SU-DHL-6 (cell line): ENCODE data around the gene RPS26.

Experiments
- H2AFZ ChIP-seq: fragments of 200-600 bp; sonication (generic); 2 replicates; pipeline ENCODE4 v1.6.1; 2014; ENCODE audit warnings: low read depth, mild to moderate bottlenecking, moderate library complexity, mixed read lengths, antibody characterized with exemption, low read length; ENCODE audit not compliant: severe bottlenecking
- H3F3A ChIP-seq: fragments of 200-600 bp; shearing (Covaris generic); 2 replicates; pipeline ENCODE4 v1.6.0; 2016; ENCODE audit warnings: antibody characterized with exemption, mild to moderate bottlenecking; ENCODE audit not compliant: insufficient read depth
- H3K27ac ChIP-seq: fragments of 200-600 bp; sonication (generic); 2 replicates; pipeline ENCODE4 v1.5.1; 2016; ENCODE audit warnings: low read depth, mild to moderate bottlenecking, low read length, moderate library complexity, mixed read lengths
- H3K27me3 ChIP-seq: fragments of 200-600 bp; sonication (generic), shearing (Covaris generic); 2 replicates; pipeline ENCODE4 v1.6.0; 2014; ENCODE audit warnings: mild to moderate bottlenecking, low read length
- H3K36me3 ChIP-seq: fragments of 200-600 bp; sonication (generic); 2 replicates; pipeline ENCODE4 v1.6.1; 2014; ENCODE audit warnings: mild to moderate bottlenecking, low read length, mixed read lengths
- H3K4me2 ChIP-seq: fragments of 300-600, 200-600 bp; shearing (Covaris generic), sonication (generic); 2 replicates; pipeline ENCODE4 v1.6.0; 2014; ENCODE audit warnings: low read length, low read depth, mild to moderate bottlenecking; ENCODE audit not compliant: poor library complexity, severe bottlenecking
- H3K4me3 ChIP-seq: fragments of 200-600 bp; sonication (generic); 2 replicates; pipeline ENCODE4 v1.5.1; 2014; ENCODE audit warnings: antibody characterized with exemption, low read length, mild to moderate bottlenecking, mixed read lengths; ENCODE audit not compliant: insufficient read depth, poor library complexity, severe bottlenecking
- H3K79me2 ChIP-seq: fragments of 200-600 bp; sonication (generic); 2 replicates; pipeline ENCODE4 v1.6.1; 2014; ENCODE audit warnings: mild to moderate bottlenecking, low read length, moderate library complexity; ENCODE audit not compliant: insufficient read depth
- H3K9ac ChIP-seq: fragments of 200-600 bp; sonication (generic); 2 replicates; pipeline ENCODE4 v1.7.0; 2014; ENCODE audit warnings: mild to moderate bottlenecking, low read length
- H3K9me2 ChIP-seq: fragments of 200-600 bp; sonication (generic); replicated peaks from 2 replicates; pipeline ENCODE4 v1.6.1; 2014; ENCODE audit warnings: low read length; ENCODE audit not compliant: insufficient read depth
- H3K9me3 ChIP-seq: fragments of 200-600 bp; sonication (generic); 2 replicates; pipeline ENCODE4 v1.6.1; 2014; ENCODE audit warnings: low read length, mixed read lengths; ENCODE audit not compliant: insufficient read depth
- H4K20me1 ChIP-seq: fragments of 200-600 bp; sonication (generic); 2 replicates; pipeline ENCODE4 v1.6.1; 2014; ENCODE audit warnings: low read depth, mild to moderate bottlenecking, antibody characterized with exemption, low read length, moderate library complexity, mixed read lengths
- EZH2phosphoT487 ChIP-seq: fragments of 200-600 bp; sonication (generic), shearing (Covaris generic); conservative IDR thresholded peaks from 2 replicates; pipeline ENCODE4 v1.6.1; 2018; ENCODE audit warnings: mild to moderate bottlenecking, antibody characterized with exemption, low read length, moderate library complexity, mixed read lengths
- TF ChIP-seq, protein P1 (sequence below): fragments of 200-600 bp; sonication (generic); IDR thresholded peaks from one replicate; pipeline ENCODE4 v1.5.1; 2017; ENCODE audit warnings: antibody characterized with exemption, mild to moderate bottlenecking, low read length, moderate library complexity; ENCODE audit not compliant: insufficient read depth, poor library complexity, severe bottlenecking

RPS26 gene

DNA sequence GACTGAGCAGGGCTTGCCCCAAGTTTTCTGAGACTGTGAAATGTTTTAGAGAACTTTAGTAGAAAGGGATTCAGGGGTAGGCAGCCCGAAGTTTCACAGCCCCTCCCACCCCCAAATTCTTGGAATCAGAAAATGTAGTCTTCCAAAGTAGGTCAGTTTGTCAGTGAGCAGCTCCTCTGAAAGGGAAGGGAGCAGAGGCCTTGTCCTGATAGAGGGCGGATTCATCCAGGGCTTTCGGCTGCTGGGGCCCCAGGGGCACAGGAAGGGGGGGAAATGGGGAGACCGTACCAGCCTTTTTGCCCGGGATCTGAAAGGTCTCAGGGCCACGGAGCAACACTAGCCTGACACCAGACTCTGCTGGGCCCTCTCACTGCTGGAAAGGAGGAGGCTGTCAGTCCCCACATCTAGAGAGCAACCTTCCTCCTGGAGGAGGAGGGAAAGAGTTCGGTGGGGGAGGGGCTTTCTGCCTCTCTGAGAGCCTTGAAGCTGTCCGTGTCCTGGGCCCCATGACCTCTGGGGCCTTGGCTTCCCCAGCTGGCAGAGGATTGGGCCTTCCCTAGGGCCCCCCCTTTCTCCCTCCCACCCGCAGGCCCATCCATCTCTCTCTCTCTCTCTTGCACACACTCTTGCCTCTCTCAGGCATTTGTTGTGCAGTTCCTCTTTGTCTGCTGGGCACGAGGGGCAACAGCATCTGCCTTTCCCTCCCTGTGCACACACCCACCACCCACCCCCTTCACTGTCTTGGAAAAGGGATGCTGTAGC, 21.1 kb upstream of the RPS26 start, which contains the start of gene IKZF4:
TSS of gene IKZF4 (plus strand) at position 621 of the 762 bp plus-strand sequence. CDS start 451 bp downstream, outside the sequence.
- no peaks in the 10 kb centered on the region for H3K9me2 ChIP-seq
- H3K9ac ChIP-seq: no peak within 1 kb of the TSS
- H3K27ac ChIP-seq: no peak within 1 kb of the TSS
- H4K20me1 ChIP-seq: no peaks in the 10 kb centered on the region
- H3K4me2 ChIP-seq: no peak within 1 kb of the TSS
- H2AFZ ChIP-seq: no peak within 1 kb of the TSS
- H3F3A ChIP-seq: no peaks in the 10 kb centered on the region
- H3K4me3 ChIP-seq: no peak within 1 kb of the TSS
- TF ChIP-seq, protein P1, sequence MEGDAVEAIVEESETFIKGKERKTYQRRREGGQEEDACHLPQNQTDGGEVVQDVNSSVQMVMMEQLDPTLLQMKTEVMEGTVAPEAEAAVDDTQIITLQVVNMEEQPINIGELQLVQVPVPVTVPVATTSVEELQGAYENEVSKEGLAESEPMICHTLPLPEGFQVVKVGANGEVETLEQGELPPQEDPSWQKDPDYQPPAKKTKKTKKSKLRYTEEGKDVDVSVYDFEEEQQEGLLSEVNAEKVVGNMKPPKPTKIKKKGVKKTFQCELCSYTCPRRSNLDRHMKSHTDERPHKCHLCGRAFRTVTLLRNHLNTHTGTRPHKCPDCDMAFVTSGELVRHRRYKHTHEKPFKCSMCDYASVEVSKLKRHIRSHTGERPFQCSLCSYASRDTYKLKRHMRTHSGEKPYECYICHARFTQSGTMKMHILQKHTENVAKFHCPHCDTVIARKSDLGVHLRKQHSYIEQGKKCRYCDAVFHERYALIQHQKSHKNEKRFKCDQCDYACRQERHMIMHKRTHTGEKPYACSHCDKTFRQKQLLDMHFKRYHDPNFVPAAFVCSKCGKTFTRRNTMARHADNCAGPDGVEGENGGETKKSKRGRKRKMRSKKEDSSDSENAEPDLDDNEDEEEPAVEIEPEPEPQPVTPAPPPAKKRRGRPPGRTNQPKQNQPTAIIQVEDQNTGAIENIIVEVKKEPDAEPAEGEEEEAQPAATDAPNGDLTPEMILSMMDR: no peak
- no peak for TF ChIP-seq EZH2phosphoT487
- H3K27me3 ChIP-seq: no peaks in the 10 kb centered on the region
- H3K79me2 ChIP-seq: no peaks in the 10 kb centered on the region
- no peaks in the 10 kb centered on the region for H3K36me3 ChIP-seq
- no peaks in the 10 kb centered on the region for H3K9me3 ChIP-seq

DNA sequence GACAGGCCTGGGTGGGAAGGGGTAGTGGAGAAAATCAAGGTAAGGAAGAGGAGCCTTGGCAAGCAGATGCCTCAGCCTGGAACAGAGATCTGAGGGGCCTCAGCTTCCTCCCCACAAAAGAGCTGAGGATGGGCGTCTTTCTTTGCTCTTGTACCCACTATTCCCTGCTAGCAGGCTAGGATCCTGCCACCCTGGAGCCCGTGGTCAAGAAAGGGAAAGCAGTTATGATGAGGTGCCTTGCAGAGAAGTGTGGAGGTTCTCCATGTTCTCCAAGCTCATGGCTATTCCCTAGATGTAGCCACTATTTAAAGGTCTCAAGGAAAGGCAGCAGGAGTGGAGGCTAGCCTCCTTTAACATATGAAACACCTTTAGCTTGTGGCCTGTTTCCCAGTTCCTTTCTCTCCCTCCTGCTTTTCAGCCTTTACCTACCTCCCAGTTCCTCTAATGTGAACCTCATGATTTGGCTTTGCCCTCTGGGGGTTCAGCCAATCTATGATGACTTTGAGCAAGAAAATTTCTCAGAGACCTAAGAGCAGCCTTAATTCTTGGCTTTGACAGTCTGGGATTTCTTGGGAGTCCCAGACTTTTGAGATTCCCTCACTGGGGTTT, 19.7 kb upstream of the RPS26 start:
- H3K4me3 ChIP-seq: no peak overlapping the region
- H3K27me3 ChIP-seq: no peaks in the 10 kb centered on the region
- H3K79me2 ChIP-seq: no peaks in the 10 kb centered on the region

DNA sequence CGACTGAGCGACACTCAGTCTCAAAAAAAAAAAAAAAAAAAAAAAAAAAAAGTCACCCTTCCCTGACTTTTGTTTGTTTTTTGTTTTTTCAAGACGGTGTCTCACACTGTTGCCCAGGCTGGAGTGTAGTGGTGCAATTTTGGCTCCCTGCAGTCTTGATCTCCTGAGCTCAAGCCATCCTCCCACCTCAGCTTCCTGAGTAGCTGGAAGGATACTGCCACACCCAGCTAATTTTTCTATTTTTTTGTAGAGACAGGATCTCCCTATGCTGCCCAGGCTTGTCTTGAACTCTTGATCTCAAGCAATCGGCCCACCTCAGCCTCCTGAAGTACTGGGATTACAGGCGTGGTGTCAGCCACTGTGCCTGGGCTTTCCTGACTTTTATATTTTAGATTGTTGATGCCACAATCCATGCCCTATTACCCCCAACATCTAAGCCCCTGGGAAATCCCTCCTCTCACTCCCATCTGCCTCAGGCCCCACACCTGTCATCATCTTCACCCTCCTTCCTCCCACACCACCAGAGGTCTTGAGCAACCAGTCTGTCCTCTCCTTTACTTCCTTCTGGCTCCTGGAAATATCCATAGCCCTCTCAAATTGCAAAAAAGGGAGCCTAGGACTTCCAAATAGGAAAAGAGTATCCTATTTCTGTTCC, 13.1 kb upstream of the RPS26 start:
- Histone ChIP-seq H3K4me3 (no peak overlapping the region), H3K27ac (no peak overlapping the region), H3K4me2 (no peak overlapping the region), H2AFZ (no peak overlapping the region), H3K27me3 (no peaks in the 10 kb centered on the region), H3K9me3 (no peaks in the 10 kb centered on the region), H3K36me3 (no peaks in the 10 kb centered on the region), H3K9ac (no peak overlapping the region), H3F3A (0 out of 2 replicates have a peak, but pooled peaks cover 4% of the 10 kb centered on the region), H3K9me2 (no peaks in the 10 kb centered on the region), H3K79me2 (no peaks in the 10 kb centered on the region), H4K20me1 (no peaks in the 10 kb centered on the region)
- TF ChIP-seq EZH2phosphoT487: no peak
- TF ChIP-seq, protein P1: no peak

More for the DNA sequence above, 19.7 kb upstream of the RPS26 start:
- Histone ChIP-seq H3K9ac (no peak overlapping the region), H3K4me2 (no peak overlapping the region), H2AFZ (no peak overlapping the region), H3F3A (no peaks in the 10 kb centered on the region), H4K20me1 (no peaks in the 10 kb centered on the region), H3K9me2 (no peaks in the 10 kb centered on the region), H3K27ac (no peak overlapping the region), H3K9me3 (no peaks in the 10 kb centered on the region), H3K36me3 (no peaks in the 10 kb centered on the region)
- no peak for TF ChIP-seq EZH2phosphoT487
- TF ChIP-seq, protein P1: no peak
